Measurements from ENCODE around the gene GLCCI1.

GLCCI1 gene

GRCh38 chr7:8128449-8129317 is 160.1 kb downstream of the GLCCI1 start:
- peak; percentile 30 for FAIRE-seq

GRCh38 chr7:8129318-8129659 is 160.7 kb downstream of the GLCCI1 start:
- no peak for FAIRE-seq
- no peak for DNase-seq (ENCODE audit: low spot score)

More at GRCh38 chr7:8128449-8129317, 160.1 kb downstream of the GLCCI1 start:
- DNase-seq (ENCODE audit: low spot score) = no peak

GRCh38 chr7:8130663-8131062 is 162.1 kb downstream of the GLCCI1 start:
- no peak for DNase-seq (ENCODE audit: low spot score)
- FAIRE-seq = no peak

- no peak for DNase-seq (ENCODE audit: low spot score)
- FAIRE-seq = no peak
Measured at GRCh38 chr7:8131694-8132605, 163.4 kb downstream of the GLCCI1 start.

GRCh38 chr7:8133188-8133848 is 164.7 kb downstream of the GLCCI1 start:
- no peak for FAIRE-seq
- no peak for DNase-seq (ENCODE audit: low spot score)

- FAIRE-seq (no peak), DNase-seq (ENCODE audit: low spot score) (no peak)
Measured at GRCh38 chr7:8134089-8134733, 165.6 kb downstream of the GLCCI1 start.

- no peak for DNase-seq (ENCODE audit: low spot score)
- FAIRE-seq = no peak
Measured at GRCh38 chr7:8135417-8135816, 166.8 kb downstream of the GLCCI1 start.

- DNase-seq (ENCODE audit: low spot score) = no peak
- no peak for FAIRE-seq
Measured at GRCh38 chr7:8136051-8136730, 167.6 kb downstream of the GLCCI1 start.

Measured in urothelium cell line (cell line).